ENCODE data around the gene DCLK1.
A peak's percentile ranks its signal among the peaks of the same experiment; 100 is the strongest.

The DCLK1 gene

GRCh38 chr13:35720690-35721554, 410.3 kb downstream of the DCLK1 start:
- FAIRE-seq, result no peak
- peak; percentile 72 for DNase-seq (ENCODE audit: low spot score)

GRCh38 chr13:35720290-35720689, 410.9 kb downstream of the DCLK1 start:
- no peak for DNase-seq (ENCODE audit: low spot score)
- FAIRE-seq, result no peak
